HCEC 1CT (cell line): ENCODE data around the gene TBC1D2.
"Not testable (repeated sequence)": the region's sequence is repeated elsewhere in the genome, so short reads cannot be mapped to it uniquely, and the experiment has no call there.

ENCODE experiments used
- DNase-seq: peaks from one replicate; pipeline ENCODE4 v3.0.0-alpha.2; 2017

Gene TBC1D2, protein sequence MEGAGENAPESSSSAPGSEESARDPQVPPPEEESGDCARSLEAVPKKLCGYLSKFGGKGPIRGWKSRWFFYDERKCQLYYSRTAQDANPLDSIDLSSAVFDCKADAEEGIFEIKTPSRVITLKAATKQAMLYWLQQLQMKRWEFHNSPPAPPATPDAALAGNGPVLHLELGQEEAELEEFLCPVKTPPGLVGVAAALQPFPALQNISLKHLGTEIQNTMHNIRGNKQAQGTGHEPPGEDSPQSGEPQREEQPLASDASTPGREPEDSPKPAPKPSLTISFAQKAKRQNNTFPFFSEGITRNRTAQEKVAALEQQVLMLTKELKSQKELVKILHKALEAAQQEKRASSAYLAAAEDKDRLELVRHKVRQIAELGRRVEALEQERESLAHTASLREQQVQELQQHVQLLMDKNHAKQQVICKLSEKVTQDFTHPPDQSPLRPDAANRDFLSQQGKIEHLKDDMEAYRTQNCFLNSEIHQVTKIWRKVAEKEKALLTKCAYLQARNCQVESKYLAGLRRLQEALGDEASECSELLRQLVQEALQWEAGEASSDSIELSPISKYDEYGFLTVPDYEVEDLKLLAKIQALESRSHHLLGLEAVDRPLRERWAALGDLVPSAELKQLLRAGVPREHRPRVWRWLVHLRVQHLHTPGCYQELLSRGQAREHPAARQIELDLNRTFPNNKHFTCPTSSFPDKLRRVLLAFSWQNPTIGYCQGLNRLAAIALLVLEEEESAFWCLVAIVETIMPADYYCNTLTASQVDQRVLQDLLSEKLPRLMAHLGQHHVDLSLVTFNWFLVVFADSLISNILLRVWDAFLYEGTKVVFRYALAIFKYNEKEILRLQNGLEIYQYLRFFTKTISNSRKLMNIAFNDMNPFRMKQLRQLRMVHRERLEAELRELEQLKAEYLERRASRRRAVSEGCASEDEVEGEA

DNA sequence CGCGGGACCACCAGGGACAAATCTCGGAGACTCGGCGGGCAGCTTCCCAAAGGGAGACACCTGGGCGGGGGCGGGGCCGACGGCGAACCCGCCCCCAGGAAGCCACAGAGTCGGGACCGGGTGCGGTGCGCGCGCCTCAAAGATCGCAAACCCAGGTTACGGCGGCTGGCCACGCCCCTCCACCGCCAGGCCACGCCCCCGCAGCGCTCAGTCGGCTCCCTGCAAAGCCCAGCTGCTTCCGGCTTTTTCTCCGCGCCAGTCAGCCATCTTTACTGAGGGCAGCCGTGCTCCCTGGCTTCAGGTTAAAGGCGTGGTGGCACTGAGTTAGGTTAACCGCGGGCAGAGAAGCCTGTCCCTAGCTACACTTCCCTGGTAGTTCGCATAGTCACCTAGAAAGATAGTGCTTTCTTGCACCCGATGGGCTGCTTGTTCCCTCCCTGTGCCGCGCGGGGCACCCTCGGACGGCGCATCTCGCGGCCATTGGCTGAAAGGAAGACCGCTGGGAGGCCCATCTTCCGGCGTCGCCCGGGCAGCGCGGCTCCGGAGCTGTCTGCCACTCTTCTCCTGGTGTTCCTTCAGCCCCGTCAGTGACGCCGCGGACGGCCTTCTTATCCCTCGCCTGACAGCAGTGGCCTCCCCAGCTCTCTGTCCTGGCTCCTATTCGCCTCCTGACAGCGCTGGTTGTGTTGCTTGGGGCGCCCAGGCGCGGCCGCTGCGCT, at the start of gene TBC1D2:
TBC1D2 (minus strand) TSS at position 72 of the 719 bp plus-strand sequence. CDS start 108 bp downstream, outside the sequence.
- DNase-seq = peak; percentile 96

DNA sequence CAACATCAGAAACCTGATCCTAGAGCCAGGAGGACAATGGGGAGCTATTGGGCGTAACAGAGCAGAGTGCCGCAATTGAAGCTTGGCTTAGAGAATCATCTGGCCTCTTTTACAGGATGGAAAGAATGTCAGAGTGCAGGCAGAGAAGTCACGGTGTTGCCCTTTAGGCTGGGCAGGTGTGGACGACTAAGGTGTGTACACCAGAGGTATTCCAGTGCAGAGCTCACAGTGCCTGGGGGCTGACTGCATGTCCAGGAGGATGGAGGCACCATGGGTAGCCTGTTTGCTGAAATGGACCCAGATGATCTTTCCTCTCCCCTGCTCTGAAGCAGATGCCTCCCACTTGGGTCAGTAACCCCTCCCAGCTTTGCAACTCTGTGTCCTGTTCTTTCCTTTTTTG, 48.9 kb upstream of the TBC1D2 start:
- no peak for DNase-seq

DNA sequence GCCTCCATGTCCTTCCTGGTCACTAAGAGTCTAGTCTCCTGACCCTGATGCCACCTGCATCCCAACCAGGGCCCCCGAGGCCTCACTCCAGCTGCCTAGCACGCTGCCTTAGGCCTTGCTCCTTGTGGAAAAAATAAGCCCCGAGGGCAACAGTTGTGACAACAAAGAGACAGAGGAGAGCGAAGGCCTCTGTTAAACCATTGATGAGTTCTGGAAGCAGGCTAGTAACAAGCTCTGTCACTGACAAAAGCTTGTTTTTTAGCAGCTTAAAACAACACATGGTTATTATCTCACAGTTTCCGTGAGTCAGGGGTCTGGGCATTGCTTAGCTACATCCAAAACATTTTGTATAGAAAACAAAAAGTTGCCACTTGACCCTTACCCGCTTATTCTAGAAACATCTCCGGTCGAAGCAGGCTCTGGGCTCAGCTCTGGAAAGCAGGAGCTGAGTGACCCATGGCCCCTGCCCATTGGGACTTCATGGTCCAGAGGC, 48.2 kb upstream of the TBC1D2 start:
- no peak for DNase-seq

DNA sequence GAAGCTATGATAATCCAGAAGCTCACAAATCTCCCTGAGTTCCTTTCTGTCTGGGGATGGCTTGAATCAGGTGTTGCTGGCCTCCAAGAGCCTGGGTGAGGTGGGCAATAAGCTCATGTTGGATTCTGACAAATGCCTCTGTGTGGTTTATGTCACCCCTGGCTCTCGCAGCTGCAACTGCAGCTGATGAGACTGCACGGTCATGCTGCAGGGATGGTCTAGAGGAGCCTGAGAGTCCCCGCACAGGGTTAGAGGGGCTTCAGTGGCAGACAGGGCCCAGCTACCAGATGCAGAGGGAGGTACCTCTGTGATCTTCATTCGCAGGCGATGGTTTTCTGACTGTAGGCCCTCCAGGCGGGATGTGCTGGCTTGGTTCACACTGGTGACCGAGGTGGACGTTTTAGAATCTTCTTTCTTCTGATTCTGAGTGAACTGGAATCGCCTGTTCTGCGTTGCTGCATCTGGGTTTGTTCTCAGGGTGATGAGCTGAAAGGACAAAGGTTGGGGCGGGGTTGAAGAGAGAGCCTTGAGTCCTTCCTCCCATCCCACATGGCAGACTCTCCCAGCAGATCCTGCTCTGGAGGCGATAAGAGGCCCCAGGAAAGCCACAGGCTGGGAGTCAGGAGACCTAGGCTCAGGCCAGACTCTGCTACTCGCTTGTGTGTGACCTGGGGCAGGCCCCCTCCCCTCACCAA, 47.6 kb upstream of the TBC1D2 start:
- no peak for DNase-seq

DNA sequence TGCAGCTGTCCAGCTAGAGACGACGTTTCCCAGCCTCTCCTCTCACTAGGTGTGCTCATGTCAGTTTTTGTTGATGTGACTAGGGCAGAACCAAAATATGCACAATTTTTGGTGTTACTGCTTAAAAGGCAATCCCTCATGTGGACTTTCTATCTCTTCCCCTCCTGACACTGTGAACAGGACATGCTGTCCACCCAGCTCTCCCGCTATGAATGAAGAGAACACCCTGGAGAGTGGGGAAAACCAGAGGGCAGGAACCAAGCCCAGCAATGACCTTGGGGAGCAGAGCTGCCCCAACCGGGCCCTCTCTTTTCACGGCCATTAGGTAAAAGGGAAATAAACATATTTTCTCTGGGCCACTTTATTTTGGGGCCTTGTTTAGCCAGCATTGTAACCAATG, 46.7 kb upstream of the TBC1D2 start:
- no peak for DNase-seq

DNA sequence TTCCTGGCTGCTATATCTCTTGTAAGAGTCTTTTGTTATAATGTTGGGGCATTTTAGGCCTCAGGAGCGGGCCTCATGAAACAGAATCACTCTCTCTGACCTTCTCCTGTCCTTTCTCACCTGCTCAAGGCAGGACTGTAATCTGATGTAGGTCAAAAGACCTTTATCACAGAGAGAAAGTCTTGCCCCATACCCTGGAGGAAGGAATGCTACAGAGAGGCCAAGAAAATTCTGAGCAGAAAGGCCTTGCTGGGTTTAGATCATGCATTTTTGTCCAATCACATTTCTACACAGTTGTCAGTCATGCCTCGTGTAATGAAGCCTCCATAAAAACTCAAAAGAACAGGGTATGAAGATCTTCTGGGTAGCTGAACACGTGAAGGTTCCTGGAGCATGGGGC, 45.2 kb upstream of the TBC1D2 start:
- no peak for DNase-seq

DNA sequence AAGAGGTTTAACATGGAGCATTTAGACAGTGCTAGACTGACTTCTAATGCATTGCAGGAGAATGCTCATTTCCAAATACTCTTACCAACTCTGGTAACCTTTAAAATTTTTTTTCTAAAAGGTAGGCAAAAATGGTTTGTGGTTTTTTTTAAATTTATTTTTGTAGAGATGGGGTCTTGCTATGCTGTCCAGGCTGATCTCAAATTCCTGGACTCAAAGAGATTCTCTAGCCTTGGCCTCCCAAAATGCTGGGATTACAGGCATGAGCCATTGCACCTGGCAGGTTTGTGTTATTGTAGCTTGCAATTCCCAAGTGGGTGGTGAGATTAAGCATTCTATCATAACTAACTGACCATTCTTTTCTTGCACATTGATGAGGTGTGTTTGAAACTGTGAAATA, 43.0 kb upstream of the TBC1D2 start:
- no peak for DNase-seq

DNA sequence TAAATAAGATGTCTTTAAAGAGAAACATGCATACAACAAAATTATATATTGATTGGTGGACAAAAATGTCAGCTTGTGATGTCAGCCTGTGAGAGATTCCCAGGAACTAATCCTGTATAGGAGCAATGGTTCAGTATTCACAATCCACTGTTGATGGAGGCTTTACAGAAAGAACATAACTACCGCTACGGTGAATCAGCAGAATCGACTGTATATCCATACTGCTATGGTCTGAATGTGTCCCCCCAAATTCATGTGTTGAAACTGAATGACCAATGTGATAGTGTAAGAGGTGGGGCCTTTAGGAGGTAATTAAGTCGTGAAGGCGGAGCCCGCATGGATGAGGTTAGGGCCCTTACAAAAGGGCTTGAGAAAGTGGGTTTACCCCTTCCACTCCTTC, 40.4 kb upstream of the TBC1D2 start:
- no peak for DNase-seq

DNA sequence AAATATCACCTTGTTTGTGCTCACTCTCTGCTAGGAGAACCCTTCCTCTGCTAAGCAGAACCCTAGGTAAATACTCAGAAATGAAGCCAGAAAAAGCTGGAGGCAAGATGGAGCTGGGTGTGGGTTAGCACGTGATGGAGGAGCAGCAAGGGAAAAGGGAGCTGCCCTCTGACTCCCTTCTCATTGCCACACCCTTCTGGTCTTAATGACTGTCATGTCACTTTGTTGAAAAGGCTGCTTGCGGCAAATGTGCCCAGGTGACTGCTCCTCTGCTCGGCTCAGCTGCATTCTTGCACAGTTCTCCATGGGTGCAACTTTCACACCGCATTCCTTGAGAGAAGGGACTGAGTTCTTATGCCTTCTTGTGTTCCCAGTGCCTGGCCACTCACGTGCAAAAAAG, 36.4 kb upstream of the TBC1D2 start:
- no peak for DNase-seq

DNA sequence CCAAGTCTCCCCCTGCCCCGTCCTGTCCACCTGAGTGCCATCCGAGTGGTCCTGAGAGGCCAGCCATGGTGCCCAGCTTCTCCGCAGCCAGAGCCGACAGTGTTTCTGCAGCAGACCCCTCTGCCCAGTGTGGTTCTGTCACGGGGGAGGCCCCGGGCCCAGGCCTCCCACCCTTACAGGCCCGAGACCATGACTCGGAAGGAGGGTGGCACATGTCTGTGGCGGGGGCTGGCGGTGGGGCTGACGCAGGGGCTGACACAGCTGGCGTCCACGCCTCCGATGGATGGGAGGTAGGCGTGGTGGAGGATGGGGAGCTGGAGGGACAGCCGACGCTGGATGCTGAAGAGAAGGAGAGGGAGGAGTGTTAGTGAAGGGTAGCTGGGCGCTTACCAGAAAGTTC, 35.0 kb upstream of the TBC1D2 start:
- no peak for DNase-seq

DNA sequence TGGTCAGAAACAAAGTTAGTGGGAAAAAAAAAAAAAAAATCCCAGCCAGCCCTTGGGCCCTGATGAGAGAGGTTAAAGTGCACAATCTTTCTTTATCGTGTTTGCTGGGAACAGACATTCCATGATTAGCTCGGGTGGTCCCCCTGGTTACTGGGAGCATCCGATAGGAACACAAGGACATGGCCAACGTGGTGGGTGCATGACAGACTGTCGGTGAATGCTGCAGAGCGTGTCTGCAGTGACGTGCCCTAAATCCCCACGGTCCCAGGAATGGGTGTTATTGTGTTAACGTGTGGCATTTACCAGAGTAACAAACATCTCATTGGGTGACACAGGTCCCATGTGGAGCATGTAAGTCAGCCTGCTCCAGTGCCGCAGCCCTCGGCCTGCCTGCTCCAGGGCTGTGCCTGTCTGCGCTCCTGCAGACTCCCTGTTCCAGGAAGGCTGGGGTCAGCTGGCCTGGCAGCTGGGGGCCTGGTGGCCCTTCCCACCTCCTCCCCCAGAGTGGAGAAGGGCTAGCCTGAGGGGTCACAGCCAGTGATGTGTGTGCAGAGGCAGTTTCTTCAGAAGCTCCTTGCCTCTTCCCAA, 34.3 kb upstream of the TBC1D2 start:
- no peak for DNase-seq

DNA sequence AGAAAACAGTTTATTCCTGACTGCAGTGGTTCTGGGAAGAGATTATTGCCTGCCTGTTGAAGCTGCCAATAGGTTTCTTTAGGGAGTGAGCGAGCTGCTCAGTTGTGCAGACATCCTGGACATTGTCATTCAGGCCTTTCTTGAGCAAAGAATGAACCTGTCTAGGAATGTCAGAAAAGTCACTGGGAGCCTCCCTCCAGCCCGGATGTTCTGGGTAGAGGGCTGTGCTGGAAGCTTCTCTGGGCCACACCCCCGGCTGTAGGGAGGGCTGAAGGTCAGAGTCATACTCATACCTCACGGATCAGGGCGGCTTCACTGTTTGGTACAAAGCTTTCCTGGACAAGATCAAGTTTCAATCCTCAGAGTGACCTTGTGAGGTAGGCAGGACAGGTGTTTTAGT, 33.4 kb upstream of the TBC1D2 start:
- DNase-seq = no peak

DNA sequence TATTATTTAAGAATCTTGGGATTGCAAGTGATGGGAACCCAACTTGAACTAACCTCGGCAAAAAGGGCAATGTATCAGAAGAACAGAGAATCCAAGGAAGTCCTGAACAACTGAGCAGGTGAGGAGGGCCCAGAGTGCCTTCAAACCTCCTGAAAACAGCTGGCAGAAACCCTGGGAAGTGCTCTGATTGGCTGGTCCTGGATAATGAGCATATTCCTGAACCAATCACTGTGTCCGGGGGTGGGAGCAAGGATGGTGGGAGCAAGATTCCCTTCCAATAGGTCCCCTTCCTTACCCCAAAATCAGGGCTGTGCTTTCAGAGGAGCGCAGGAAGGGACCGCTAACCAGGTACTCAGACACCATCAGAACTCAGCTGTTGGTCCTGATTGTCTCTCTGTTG, 31.9 kb upstream of the TBC1D2 start:
- DNase-seq = no peak

DNA sequence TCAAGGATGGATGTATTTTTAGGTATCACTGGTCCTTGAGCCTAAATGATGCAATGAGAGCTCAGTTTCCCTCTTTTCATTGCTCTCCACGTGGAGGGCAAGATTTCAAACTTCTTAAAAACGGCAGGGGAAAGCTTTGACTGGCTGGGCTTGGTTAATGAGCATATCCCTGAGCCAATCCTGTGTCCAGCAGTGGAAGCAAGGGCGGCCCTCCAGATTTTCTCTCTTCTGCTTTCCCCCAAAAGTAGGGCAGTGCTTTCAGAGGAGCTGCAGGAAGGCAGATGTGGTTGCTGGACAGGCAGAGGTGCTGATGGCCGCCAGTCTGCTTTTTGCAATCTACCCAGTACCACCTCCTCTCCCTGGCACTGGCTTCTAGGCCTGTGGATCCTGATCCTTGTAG, 30.0 kb upstream of the TBC1D2 start:
- peak; percentile 2 for DNase-seq

DNA sequence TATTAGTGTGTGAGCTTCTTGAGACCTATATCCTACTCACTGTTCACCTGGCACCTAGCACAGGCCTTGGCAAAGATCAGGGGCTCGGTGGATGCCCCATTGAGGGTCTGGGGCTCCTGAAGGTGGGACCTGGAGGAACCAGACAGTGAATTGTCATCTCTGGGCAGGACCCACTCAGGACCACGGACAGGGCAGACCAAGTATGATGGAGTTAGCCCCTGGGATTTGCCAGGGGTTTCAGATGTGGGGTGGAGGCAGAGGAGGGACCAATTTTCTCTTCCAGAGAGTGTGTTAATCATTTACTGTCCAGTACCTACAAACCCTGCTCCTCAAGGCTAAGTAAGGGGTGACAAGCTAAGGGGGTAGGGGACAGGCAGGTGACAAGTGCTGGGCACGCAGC, 29.3 kb upstream of the TBC1D2 start:
- DNase-seq = no peak

DNA sequence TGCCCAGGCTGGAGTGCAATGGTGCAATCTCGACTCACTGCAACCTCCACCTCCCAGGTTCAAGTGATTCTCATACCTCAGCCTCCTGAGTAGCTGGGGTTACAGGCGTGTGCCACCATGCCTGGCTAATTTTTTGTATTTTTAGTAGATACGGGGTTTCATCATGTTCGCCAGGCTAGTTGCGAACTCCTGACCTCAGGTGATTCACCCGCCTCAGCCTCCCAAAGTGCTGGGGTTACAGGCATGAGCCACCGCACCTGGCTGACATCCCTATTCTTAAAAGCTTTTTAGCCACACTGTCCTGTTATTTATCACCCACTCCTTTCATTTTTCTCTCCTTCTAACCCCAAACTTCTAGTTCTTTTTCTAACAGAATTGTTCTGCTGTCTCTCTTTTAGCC, 27.7 kb upstream of the TBC1D2 start:
- DNase-seq = not testable (repeated sequence)

DNA sequence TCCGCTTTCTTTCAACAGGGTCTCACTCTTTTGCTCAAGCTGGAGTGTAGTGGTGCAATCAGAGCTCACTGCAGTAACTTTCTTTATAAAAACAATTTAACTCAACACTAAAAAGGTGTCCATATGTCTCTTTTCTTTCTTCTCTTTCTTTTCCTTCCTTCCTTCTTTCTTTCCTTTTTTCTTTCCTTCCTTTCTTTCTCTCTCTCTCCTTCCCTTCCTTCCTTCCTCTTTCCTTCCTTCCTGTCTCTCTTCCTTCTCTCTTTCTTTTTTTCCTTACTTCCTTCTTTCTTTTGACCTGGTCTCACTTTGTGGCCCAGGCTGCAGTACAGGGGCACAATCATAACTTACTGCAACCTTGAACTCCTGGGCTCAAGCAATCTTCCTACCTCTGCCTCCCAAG, 25.8 kb upstream of the TBC1D2 start:
- no peak for DNase-seq

DNA sequence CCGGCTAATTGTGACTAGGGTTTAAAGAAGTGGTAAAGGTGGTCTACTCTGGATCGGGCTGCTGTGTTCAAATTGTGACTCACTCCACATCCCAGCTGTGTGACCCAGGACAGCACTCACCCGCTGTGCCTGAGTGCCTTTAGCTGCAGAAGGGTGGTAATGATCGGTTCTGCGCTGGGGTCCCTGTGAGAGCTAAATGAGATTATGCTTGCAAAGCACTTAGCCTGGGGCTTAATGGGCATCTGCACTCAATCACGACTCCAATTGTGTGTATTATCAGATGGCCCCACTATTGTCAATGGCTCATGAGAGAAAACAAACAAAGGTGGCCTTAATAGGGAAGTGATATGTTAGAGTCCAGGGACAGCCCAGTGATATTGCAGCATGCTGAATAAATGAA, 25.1 kb upstream of the TBC1D2 start:
- DNase-seq = no peak

DNA sequence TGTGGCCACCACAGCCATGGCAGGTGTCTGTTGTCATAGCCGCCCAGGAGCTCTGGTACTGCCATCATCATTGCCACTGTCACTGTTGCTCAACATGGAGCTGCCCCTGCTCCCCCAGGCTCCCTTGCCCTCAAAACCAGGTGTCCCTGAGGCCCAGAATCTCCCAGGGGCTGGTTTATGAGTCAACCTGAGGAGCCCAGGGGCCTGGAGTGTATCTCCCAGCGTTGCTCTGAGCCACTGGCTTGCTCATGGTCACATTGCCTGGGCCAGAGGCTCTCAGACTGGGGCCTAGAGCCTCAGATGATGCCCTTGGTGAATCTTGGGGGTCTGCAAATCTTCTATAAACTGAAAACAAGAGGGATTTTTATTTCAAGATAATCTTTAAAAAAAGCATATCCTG, 24.7 kb upstream of the TBC1D2 start:
- DNase-seq = no peak

DNA sequence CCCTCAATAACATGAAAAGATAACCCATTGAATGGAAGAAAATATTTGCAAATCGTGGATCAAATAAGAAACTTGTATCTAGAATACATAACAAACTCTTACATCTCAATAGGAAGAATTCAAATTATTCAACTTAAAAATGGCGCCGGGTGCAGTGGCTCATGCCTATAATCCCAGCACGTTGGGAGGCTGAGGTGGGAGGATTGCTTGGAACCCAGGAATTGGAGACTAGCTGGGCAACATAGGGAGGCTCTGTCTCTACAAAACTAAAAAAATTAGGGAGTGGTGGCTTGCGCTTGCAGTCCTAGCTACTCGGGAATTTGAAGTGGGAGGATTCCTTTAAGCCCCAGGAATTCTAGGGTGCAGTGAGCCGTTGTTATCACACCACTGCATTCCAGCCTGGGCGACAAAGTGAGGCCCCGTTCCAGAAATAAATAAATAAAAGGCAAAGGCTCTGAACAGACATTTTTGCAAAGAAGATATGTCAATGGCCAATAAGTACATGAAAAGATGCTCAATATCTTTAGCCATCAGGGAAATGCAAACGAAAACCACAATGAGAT, 21.5 kb upstream of the TBC1D2 start:
- DNase-seq = no peak

DNA sequence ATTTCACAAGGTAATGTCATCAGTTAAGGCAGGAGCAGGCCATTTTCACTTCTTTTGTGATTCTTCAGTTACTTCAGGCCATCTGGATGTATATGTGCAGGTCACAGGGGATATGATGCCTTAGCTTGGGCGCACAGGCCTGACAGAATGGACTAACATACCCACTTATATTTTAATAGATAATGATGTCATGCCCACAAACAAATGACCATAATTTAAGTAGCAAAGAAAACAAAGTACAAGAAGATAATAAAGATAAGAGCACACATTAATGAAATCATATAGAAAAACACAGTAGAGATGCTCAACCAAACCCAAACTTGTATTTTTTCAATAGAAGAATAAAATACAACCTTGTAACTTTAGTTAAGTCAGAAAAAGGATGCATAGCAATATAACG, 19.7 kb upstream of the TBC1D2 start:
- DNase-seq = no peak

DNA sequence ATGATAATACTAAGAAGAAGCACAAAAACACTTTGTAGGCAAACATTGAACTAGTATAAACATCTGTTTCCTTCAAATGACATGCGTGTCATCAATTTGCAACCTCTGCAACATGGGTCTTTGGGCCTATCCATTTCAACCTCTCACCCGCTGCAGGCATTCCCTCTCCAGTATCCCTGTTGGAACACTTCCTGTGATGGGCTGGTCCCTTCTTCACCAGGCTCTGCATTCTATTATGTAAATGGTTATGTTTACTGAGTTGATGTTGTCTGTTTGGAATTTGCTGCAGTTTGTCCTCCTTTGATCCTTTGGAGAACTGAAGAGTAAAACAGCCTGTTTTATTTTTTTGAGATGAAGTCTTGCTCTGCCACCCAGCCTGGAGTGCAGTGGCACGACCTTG, 16.6 kb upstream of the TBC1D2 start:
- no peak for DNase-seq
